ENCODE results near the gene ELOVL5. TPM values are rescaled to one million over a fixed set of nuclear protein-coding genes. Genes with fewer than 3 reads are reported as not detected.

ELOVL5 gene
- total RNA-seq, 4 donors from 2014 or later, result 125 to 251 (median 186) TPM

DNA sequence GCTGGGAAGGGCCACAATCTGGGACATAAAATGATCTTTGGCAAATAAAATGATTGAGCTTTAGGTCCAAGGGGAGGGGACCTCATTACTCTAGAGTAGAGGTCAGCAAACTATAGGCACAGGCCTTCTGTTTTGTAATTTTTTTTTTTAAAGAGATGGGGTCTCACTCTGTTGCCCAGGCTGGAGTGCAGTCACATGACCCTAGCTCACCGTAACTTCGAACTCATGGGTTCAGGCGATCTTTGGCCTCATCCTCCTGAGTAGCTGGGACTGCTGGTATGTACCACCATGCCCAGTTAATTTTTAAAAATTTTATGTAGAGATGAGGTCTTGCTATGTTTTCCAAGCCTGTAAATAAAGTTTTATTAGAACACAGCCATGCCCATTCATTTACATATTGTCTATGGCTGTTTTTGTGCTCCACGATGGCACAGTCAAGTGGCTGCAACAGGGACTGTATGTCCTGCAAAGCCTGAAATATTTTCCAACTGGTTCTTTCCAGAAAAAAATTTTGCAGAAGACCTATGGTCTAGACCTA is 82.1 kb downstream of the ELOVL5 start:
- ATAC-seq (ENCODE audit: low FRiP score), result no peak
- DNase-seq (ENCODE audit: low spot score), result no peak

GRCh38 chr6:53264915-53265607 is 83.7 kb downstream of the ELOVL5 start:
- no peak for ATAC-seq (ENCODE audit: low FRiP score)

More for the DNA sequence above, 82.1 kb downstream of the ELOVL5 start:
- TF ChIP-seq CTCF (IDR thresholded peaks at IDR 0.05), result no peak

GRCh38 chr6:53264337-53264736 is 84.4 kb downstream of the ELOVL5 start:
- ATAC-seq (ENCODE audit: low FRiP score), result no peak
- no peak for TF ChIP-seq CTCF (IDR thresholded peaks at IDR 0.05)
- no peak for DNase-seq (ENCODE audit: low spot score)

More at GRCh38 chr6:53264915-53265607, 83.7 kb downstream of the ELOVL5 start:
- no peak for TF ChIP-seq CTCF (IDR thresholded peaks at IDR 0.05)
- DNase-seq (ENCODE audit: low spot score), result no peak

DNA sequence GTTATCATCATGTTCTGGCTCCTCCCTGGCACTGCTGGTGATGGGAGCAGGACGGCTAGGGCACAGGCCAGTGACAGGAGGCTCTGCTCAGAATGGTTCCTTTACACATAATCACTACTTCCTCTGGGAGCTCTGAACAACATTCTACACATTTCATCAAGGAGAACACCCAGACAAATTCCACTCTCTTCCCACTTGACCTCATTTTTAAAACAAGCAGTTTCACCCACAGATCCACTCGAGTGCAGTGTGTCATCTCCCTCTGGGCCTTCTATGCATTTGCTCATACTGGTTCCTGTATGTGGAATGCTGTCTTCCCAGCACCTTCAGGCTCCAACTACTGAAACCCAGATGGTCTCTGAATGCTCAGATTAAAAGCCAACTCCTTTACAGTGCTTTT is 84.8 kb downstream of the ELOVL5 start:
- no peak for TF ChIP-seq CTCF (IDR thresholded peaks at IDR 0.05)
- ATAC-seq (ENCODE audit: low FRiP score), result no peak

GRCh38 chr6:53259860-53260580 is 88.7 kb downstream of the ELOVL5 start:
- DNase-seq (ENCODE audit: low spot score) (no peak), ATAC-seq (ENCODE audit: low FRiP score) (no peak)
- TF ChIP-seq CTCF (IDR thresholded peaks at IDR 0.05), result no peak

More for the DNA sequence above, 84.8 kb downstream of the ELOVL5 start:
- no peak for DNase-seq (ENCODE audit: low spot score)

DNA sequence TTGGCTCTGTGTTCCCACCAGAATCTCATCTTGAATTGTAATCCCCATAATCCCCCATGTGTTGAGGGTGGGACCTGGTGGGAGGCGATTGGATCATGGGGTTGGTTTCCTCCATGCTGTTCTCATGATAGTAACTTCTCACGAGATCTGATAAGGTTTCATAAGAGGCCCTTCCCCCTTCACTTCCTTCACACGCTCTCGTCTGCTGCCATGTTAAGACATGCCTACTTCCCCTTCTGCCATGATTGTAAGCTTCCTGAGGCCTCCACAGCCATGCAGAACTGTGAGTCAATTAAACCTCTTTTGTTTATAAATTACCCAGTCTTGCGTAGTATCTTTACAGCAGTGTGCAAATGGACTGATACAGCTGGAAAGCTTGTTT is 90.0 kb downstream of the ELOVL5 start:
- no peak for DNase-seq (ENCODE audit: low spot score)
- ATAC-seq (ENCODE audit: low FRiP score), result no peak
- TF ChIP-seq CTCF (IDR thresholded peaks at IDR 0.05), result no peak

Measured in omental fat pad (tissue), 4 donors.